Lower leg skin (tissue), 4 donors: ENCODE data around the gene IVL. TPM values are rescaled to one million over a fixed set of nuclear protein-coding genes. Genes with fewer than 3 reads are reported as not detected.
A peak's percentile ranks its signal among the peaks of the same experiment; 100 is the strongest.

Experiments
- DNase-seq, 2 donors: peaks; one replicate each; pipeline ENCODE4 v3.0.0-alpha.2; 2019; ENCODE audit warnings: low spot score in 2 of 2
- H3K4me3 ChIP-seq: fragments of 200-600 bp; sonication (generic); 2 replicates; pipeline ENCODE4 v1.5.1; 2017; ENCODE audit warnings: mild to moderate bottlenecking, low read depth; ENCODE audit not compliant: poor library complexity, severe bottlenecking
- POLR2A ChIP-seq, 2 donors: fragments of 450-650 bp; IDR thresholded peaks; one replicate each; pipeline ENCODE4 v1.6.1; 2016 to 2017; ENCODE audit warnings: antibody characterized with exemption in 2 of 2, mild to moderate bottlenecking in 1 of 2, moderate library complexity in 1 of 2
- WGBS, 2 donors: methylation state at CpG; one replicate each; pipeline ENCODE4 v1.1.5; 2018; 5-methylcytosine and 5-hydroxymethylcytosine counted together
- intact Hi-C: fragments of 100-400 bp; cut with DNase I; formaldehyde crosslinking; loops from one replicate; pipeline ENCODE4 v1.15.0; 2023; ENCODE audit warnings: low total_unique reads
- total RNA-seq, 4 donors: library from RNA; depleted of rRNA; stranded (reverse); fragments of >200 nt; gene quantifications; one replicate each; pipeline ENCODE4 v1.1.0, GENCODE V29; 2016
- TF ChIP-seq, protein P1 (sequence below), 3 donors: fragments of 450-650 bp; IDR thresholded peaks; one replicate each; pipeline ENCODE4 v1.5.1; 2016; ENCODE audit warnings: antibody characterized with exemption in 3 of 3, mild to moderate bottlenecking in 3 of 3, moderate library complexity in 2 of 3

Gene IVL
- total RNA-seq, 4 donors from 2014 or later: 162 to 322 (median 207) TPM

DNA sequence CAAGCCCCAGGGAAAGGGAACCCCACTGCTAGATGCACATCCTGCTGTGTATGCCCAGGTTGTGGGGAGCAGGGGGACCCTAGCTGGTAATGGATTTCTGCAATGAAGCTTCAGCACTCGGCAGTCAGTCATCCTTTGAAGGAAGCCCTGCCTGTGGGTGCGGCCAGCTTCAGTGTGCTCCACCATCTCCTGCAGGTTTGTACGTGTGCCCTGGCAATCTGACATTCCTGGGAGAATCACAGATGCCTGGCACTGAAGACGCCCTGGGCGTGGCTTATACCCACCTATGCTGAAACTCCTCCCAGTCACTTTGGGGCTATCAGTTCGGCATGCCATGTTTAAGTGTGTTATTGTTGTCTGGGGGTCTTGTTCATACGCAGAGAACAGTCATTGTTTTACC, 45.4 kb downstream of the IVL start:
- intact Hi-C loops: no loop called here
- WGBS, 2 donors: 36 to 60% methylated on average over 7 of the region's 7 CpGs
- DNase-seq: peak; percentile 62 to 82
- TF ChIP-seq, protein P1, sequence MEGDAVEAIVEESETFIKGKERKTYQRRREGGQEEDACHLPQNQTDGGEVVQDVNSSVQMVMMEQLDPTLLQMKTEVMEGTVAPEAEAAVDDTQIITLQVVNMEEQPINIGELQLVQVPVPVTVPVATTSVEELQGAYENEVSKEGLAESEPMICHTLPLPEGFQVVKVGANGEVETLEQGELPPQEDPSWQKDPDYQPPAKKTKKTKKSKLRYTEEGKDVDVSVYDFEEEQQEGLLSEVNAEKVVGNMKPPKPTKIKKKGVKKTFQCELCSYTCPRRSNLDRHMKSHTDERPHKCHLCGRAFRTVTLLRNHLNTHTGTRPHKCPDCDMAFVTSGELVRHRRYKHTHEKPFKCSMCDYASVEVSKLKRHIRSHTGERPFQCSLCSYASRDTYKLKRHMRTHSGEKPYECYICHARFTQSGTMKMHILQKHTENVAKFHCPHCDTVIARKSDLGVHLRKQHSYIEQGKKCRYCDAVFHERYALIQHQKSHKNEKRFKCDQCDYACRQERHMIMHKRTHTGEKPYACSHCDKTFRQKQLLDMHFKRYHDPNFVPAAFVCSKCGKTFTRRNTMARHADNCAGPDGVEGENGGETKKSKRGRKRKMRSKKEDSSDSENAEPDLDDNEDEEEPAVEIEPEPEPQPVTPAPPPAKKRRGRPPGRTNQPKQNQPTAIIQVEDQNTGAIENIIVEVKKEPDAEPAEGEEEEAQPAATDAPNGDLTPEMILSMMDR (IDR thresholded peaks at IDR 0.05): no peak
- TF ChIP-seq POLR2A (IDR thresholded peaks at IDR 0.05): no peak
- no peak overlapping the region for H3K4me3 ChIP-seq

DNA sequence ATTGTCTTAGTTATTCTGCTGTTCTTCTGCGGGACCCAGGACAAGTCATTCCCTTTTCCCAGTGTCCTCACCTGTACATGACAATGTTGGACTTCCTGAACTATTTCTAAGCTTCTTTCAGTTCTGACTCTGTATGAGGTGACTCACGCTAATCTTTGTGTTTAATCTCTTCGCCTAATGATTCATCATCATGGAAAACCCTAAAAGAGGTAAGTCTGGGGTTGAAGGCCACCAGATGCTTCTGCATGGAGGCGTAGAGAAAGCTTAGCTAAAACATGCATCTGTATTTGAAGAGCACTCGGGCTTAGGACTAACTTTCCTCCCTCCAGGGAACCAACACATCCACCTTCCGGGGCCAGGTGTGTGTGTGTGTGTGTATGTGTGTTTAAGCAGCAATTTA, 46.1 kb downstream of the IVL start:
- no peak for TF ChIP-seq POLR2A (IDR thresholded peaks at IDR 0.05)
- TF ChIP-seq, protein P1 (IDR thresholded peaks at IDR 0.05): no peak
- intact Hi-C loops: no loop called here
- H3K4me3 ChIP-seq: no peak overlapping the region
- 49 to 61% methylated on average over 6 of the region's 6 CpGs for WGBS, 2 donors
- DNase-seq: peak in 1 of 2 donors; percentile 21

DNA sequence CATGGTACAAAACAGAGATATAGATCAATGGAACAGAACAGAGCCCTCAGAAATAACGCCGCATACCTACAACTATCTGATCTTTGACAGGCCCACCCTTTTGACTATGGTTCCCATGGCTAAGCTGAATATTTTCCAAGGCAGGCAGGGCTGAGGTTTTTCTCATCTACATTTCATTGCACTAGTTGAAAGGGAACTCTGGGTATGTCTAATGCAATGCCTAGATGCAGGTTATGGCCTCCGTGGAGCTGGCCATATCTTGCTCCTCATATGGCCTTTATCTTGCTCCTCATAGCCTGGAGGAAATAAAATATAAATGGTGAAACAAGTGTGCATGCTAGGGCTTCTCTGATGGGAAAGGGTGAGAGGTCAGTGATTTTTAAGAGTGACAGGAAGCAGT, 49.2 kb downstream of the IVL start:
- intact Hi-C loops: no loop called here
- DNase-seq: peak in 1 of 2 donors; percentile 12
- WGBS, 2 donors: 52 to 83% methylated on average over 3 of the region's 3 CpGs
- H3K4me3 ChIP-seq: no peak overlapping the region
- TF ChIP-seq, protein P1 (IDR thresholded peaks at IDR 0.05): no peak
- TF ChIP-seq POLR2A (IDR thresholded peaks at IDR 0.05): no peak

DNA sequence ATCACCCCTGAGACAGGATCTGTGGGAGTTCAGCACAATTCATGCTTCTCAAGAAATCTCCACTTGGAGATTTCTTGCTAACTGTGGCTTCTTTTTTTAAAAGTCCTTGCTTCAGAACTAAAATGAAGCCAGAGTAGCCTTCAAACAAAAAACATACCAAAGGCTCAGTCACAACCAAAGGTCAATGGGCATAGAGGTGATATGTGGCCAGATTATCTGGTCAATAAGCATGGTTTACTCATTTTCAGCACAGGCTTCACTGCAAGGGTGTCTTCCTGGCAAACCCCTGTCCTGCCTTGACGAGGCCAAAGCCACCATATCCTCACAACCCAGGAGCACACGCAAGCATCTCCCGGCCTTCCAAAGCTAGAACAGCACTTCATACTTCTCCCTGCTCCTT, 50.9 kb downstream of the IVL start:
- TF ChIP-seq POLR2A (IDR thresholded peaks at IDR 0.05): no peak
- TF ChIP-seq, protein P1 (IDR thresholded peaks at IDR 0.05): no peak
- intact Hi-C loops: no loop called here
- H3K4me3 ChIP-seq: no peak overlapping the region
- WGBS, 2 donors: 88 to 89% methylated on average over 3 of the region's 3 CpGs
- DNase-seq: peak in 1 of 2 donors; percentile 17

DNA sequence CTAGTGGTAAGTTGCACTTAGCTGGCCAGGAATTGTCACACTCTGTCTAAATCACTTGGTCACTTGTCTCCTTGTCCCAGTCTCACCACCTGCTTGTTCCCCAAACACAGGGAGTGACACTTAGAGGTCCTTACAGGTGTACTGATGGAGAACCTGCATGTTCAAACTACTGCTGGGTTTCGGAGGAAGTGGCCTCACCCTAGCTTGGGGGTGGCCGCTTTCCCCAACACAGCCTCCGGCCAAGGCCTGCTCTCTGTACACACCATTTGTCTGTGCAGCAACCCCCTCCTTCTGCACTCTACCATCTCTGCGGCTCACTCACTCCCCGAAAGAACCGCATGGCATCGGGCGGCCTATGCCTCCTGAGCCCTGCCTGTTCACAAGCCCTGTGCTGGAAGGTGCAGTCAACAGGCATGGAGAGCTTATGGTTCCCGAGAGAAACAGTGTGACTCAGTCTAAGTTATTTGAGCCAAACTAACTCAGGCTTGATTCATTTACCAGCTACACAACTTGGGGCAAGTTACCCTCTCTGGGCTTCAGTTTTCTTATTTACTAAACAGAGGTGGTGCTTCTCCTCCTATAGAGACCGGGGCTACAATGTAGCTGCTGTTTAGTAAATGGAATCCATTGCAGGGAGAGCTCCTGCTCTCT, 51.6 kb downstream of the IVL start:
- WGBS, 2 donors: 89 to 91% methylated on average over 10 of the region's 10 CpGs

More for the DNA sequence above, 51.6 kb downstream of the IVL start:
- no peak for TF ChIP-seq POLR2A (IDR thresholded peaks at IDR 0.05)
- TF ChIP-seq, protein P1 (IDR thresholded peaks at IDR 0.05): no peak
- DNase-seq: peak in 1 of 2 donors; percentile 70
- H3K4me3 ChIP-seq: no peak overlapping the region
- intact Hi-C loops: no loop called here
